CD4-positive, alpha-beta T cell treated with Interleukin-4 for 4 hours (primary cell): ENCODE data around the gene CFAP70.
A peak's percentile ranks its signal among the peaks of the same experiment; 100 is the strongest.
"Not testable (repeated sequence)": the region's sequence is repeated elsewhere in the genome, so short reads cannot be mapped to it uniquely, and the experiment has no call there.

ENCODE experiments used
- DNase-seq: peaks from one replicate; pipeline ENCODE4 v3.0.0-alpha.2; 2020

CFAP70 gene

DNA sequence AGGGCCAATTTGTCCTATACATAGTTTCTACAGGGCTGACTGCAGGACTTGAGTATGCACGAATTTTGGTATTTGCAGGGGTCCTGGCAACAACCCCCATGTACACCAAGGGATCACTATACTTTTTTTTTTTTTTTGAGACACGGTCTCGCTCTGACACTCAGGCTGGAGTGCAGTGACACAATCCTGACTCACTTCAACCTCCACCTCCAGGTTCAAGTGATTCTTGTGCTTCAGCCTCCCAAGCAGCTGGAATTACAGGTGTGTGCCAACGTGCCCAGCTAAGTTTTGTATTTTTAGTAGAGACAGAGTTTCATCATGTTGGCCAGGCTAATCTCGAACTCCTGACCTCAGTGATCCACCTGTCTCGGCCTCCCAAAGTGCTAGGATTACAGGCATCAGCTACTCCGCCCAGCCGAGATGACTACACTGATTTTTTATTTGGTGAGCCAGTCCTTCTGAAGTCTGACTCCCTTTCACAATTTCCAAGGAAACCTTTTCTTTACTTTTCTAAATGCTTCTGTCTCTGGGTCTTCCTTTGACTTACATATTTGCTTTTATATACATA is 19.8 kb downstream of the CFAP70 start:
- no peak for DNase-seq

DNA sequence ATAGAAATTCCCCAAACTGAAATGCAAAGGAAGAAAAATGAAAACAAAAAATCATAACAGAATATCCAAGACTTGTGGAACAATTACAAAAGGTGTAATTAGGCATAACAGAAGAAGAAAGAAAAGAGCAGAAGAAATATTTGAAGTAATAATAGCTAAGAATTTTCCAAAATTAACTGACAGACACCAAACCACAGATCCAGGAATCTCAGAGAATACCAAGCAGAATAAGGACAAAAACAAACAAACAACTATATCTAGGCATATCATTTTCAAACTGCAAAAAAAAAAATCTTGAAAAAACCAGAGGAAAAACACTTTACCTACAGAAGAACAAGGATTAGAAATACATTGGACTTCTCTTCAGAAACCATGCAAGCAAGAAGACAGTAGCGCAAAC is 25.5 kb downstream of the CFAP70 start:
- no peak for DNase-seq

DNA sequence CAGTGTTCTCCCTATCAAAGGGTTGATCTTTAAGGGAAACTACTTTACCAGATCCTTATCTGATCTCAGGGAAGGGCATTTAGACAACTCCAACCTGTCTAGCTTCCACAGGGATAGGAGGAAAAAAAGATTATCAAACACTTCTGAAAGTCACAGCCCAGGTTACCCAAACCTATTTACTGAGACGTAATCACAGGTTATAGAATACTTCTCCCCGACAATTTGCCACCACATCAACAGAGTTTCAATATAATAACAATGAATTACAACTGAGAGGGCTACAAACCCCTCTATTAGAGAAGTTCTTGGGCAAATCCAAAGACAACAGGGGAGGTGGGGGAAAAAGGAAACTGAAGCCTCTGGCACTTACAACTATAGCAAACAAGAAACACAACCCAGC is 26.3 kb downstream of the CFAP70 start:
- DNase-seq, result no peak

DNA sequence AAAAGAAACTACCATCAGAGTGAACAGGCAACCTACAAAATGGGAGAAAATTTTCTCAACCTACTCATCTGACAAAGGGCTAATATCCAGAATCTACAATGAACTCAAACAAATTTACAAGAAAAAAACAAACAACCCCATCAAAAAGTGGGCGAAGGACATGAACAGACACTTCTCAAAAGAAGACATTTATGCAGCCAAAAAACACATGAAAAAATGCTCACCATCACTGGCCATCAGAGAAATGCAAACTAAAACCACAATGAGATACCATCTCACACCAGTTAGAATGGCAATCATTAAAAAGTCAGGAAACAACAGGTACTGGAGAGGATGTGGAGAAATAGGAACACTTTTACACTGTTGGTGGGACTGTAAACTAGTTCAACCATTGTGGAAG is 30.1 kb downstream of the CFAP70 start:
- DNase-seq, result not testable (repeated sequence)

DNA sequence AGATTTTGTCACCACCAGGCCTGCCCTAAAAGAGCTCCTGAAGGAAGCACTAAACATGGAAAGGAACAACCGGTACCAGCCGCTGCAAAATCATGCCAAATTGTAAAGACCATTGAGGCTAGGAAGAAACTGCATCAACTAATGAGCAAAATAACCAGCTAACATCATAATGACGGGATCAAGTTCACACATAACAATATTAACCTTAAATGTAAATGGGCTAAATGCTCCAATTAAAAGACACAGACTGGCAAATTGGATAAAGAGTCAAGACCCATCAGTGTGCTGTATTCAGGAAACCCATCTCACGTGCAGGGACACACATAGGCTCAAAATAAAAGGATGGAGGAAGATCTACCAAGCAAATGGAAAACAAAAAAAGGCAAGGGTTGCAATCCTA is 33.4 kb downstream of the CFAP70 start:
- DNase-seq, result not testable (repeated sequence)

DNA sequence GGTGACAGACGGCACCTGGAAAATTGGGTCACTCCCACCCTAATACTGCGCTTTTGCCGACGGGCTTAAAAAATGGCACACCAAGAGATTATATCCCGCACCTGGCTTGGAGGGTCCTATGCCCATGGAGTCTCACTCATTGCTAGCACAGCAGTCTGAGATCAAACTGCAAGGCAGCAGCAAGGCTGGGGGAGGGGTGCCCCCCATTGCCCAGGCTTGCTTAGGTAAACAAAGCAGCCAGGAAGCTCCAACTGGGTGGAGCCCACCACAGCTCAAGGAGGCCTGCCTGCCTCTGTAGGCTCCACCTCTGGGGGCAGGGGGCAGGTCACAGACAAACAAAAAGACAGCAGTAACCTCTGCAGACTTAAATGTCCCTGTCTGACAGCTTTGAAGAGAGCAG is 35.1 kb downstream of the CFAP70 start:
- not testable (repeated sequence) for DNase-seq

DNA sequence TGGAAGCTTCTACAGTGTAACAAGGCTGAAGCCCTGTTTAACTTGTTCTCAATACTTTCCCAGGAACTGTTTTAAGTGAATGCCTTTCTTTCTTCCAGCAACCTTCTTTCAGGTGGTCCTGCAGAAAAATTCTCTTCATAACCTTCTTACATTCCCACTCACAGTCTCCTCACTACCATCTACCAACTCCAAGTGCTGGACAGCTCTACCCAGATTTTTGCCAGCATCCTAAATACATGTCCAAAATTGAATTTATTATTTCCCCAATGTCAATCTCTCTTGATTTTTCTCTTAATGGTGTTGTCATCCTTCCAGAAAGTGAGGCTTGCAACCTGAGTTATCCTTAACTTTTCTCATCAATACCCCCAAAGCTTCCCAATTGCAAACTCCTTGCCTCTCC is 48.2 kb downstream of the CFAP70 start:
- DNase-seq, result no peak

DNA sequence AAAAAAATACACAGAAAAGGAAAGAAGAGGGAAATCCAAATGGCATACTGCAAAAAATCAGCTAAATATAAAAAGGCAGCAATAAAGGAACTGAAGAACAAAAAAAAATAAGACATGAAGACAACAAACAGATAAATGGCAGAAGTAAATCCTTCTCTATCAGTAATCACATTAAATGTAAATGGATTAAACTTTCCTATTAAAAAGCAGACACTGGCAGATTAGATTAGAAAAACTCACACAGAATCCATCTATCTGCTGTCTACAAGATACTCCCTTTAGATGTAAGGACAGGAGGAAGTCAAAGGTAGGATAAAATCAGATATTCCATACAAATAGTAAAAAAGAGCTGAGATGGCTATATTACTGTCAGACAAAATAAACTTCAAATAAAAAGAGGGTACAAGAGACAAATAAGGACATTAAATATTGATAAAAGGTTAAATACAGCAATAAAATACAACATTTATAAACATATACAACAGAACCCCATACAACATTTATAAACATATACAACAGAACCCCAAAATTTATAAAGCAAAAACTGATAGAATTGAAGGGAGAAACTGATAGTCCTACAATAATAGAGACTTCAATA is 51.4 kb downstream of the CFAP70 start:
- DNase-seq, result no peak

DNA sequence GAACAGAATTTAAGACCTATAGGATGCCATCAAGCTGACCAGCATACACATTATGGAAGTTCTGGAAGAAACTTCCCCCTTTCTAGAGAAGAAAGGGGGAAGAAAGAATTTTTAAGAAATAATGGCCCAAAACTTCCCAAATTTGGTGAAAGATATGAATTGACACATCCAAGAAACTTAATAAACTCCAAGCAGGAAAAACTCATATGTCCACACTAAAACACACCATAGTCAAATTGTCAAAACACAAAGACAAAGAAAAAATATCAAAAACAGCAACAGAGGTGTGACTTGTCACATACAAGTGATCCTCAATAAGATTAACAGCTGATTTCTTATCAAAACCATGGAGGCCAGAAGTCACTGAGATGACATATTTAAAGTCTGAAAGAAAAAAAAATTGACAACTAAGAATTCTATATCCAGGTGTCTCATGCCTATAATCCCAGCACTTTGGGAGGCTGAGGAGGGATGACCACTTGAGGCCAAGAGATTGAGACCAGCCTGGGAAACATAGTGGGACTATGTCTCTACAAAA is 52.4 kb downstream of the CFAP70 start:
- DNase-seq, result no peak

DNA sequence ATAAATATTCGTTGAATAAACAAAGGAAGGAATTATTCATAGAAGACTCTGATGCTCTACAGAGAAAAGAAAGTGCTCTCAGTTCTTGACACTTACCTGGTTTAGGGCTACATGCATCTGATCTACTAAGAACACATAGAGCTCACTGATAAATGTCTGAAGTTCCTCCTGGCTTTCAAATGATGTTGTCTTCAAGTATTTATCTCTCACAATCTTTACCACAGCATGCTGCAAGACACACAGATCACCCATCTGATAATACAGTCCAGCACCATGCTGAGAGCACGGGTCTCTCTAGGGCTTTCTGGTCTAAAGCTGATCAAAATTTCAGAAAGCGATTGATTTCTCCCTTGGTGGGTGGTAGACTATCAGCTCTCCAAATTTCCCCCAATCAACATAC is 61.7 kb downstream of the CFAP70 start:
- DNase-seq, result peak; percentile 1

DNA sequence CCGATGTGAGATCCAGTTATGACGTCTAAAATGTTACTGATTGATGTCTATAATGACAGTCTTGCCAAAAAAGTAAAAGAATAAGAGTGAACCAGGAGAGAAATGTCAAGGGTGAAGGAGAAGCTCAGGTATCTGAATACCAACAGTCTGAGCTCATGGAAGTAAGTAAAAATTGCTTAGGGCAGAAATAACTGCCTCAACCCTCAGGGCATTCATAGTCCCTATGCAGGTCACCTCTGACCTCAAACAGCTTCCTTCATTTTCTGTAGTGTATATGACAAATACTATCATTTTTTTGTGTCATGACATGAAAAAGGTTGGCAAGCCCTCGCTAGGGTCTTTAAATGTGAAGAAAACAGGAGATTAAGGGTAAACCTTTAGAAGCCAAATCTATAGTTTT is 65.2 kb downstream of the CFAP70 start:
- no peak for DNase-seq

DNA sequence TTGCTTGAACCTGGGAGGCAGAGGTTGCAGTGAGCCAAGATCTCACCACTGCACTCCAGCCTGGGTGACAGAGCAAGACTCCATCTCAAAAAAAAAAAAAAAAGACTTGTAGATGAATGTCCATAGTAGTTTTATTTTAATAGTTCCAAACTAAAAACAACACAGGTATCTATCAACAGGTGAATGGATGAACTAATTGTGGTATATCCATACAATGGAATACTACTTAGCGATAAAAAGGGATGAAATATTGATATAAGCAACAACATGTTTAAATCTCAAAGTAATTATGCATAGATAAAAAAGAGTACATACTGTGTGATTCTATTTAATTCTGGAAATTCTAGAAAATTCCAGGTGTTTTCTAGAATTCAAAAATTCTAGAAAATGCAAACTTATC is 68.7 kb downstream of the CFAP70 start:
- DNase-seq, result no peak

DNA sequence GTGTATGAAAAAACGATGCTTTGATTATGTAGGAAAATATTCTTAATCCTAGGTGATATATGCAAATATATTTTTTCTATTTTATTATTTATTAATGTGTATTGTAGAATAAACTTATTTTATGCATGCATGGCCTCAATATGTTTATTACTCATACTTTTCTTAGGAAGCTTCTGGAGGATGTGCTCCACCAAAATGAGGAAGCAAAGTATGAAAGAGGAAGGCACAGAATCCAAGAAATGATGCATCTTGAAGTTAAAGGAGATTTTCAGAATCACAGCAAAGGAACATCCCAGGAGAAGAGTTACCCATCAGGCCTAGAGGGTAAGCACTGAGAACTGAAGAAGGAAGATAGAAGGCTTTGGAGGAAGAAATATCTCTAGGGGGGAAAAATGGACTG is 71.2 kb downstream of the CFAP70 start:
- DNase-seq, result no peak

DNA sequence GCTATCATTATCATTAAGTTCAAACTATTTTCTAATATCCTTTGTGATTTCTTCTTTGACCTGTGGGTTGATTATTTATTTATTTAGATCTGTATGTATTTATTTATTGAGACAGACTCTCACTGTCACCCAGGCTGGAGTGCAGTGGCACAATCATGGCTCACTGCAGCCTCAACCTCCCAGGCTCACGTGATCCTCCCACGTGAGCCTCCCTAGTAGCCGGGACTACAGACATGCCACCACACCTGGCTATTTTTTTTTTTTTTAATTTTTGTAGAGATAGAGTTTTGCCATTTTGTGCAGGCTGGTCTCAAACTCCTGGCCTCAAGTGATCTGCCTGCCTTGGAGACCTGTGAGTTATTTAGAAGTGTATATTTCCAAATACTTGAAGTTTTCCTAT is 77.6 kb downstream of the CFAP70 start:
- DNase-seq, result no peak

DNA sequence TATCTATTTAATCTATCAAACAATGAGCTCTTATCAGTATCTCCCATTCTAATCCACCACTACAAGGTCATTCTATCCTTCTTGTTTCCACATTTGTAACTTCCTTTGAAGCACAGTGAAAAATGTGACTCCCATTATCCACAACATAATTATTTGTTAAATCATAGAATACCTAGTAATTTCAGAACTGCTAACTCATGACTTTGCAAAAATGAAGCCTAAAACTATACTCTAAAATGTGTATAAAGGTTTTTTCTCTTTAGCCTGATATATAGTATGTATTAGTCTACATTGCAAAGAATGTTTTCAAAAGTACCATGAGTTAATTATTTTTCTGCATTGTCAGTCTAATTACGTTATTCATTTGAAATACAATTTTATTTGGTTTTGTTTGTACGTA is 94.2 kb downstream of the CFAP70 start:
- no peak for DNase-seq

DNA sequence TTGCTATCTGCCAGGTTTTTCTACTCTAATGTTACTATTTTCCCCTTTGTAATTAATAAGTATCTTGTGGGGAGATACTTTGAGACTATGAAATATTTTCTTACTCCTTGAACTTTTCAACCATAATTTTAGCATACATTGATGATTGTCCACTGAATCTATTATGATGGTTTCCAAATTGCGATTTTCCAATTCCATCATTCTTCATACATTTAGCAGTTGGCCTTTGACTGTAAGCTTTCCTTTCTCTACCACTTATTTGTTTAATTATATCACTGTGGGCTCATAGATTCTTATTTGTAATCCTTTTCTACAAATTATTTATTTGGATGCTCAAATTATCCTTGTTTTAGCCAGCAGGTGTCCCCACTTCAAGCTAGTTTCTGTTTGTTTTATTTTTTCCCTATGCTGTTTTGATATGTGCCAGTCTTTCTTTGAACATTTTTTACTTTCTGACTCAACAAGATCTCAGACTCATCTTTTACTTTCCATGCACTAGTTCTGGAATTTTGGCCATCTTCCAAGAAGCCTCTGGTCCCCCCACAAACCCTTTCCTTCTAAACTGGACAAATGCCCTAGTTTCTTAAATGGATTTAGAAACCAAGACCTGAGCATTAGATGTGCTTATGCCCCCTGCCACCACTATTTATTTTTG is 94.8 kb downstream of the CFAP70 start:
- DNase-seq, result peak; percentile 29

DNA sequence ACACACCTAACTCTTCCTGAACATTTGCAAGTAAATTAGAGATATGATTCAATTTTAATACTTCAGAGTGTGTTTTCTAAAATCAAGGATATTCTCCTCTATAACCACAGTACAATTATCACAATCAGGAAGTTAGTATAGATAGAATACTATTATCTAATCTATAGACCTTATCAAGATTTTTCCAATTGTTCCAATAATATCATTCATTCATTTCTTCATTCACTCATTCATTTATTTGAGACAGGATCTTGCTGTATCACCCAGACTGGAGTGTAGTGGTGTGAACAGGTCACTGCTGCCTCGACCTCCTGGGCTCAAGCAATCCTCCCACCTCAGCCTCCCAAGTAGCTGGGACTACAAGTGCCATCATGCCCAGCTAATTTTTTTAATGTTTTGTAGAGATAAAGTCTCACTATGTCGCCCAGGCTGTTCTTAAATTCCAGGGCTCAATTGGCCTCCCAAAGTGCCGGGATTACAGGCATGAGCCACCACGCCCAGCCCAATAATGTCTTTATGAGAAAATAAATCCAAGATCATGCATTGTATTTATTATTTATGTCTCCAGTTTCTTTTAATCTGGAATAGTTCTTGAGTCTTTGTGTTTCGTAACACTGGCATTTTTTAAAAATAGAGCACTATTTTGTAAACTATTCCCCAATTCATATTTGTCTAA is 95.6 kb downstream of the CFAP70 start:
- DNase-seq, result no peak

DNA sequence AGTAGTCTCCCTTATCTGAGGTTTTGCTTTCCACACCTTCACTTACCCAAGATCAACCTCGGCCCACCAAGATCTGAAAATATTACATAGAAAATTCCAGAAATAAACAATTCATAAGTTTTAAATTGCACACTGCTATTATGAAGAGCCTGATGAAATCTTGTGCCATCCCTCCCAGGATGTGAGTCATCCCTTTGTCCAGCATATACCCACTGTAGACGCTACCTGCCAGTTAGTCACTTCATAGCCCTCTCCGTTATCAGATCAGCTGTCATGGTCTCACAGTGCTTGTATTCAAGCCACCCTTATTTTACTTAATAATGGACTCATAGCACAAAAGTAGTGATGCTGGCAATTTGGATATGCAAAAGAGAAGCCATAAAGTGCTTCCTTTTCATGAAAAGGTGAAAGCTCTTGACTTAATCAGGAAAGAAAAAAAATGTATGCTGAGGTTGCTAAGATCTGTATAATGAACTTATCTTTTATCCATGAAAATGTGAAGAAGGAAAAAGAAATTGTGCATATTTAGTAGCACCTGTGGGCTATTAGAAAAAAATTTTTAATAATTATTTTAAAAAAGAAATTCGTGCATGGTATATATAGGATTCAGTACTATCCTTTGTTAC is 96.4 kb downstream of the CFAP70 start:
- no peak for DNase-seq

DNA sequence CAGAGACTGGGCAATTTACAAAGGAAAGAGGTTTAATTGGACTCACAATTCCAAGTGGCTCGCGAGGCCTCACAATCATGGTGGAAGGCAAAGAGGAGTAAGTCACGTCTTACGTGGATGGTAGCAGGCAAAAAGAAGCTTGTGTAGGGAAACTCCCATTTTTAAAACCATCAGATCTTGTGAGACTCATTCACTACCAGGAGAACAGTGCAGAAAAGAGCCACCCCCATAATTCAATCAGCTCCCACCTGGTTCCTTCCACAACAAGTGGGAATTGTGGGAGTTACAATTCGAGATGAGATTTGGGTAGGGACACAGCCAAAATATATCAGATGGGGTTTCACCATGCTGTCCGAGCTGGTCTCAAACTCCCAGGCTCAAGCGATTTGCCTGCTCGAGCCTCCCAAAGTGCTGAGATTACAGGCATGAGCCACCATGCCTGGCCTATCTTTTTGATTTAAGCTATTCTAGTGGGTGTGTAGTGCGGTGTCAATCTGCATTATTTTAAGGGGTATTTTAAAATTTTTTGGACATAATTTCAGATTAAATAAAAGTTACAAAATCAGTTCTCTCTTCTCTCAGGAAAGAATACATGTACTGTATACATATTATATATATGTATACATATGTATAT is 97.2 kb downstream of the CFAP70 start:
- no peak for DNase-seq

DNA sequence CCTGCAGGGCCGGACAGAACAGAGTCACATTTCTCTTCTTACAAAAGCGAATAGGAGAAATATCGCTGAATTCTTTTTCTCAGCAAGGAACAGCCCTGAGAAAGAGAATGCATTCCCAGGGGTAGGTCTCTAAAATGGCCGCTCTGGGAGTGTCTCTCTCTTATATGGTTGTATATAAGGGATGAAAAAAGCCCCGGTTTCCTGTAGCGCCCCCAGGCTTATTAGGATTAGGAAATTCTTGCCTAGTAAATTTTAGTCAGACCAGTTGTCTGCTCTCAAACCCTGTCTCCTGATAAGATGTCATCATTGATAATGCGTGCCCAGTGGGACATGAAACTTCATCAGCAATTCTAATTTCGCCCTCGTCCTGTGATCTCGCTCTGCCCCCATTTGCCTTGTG is 100.1 kb downstream of the CFAP70 start:
- DNase-seq, result not testable (repeated sequence)

DNA sequence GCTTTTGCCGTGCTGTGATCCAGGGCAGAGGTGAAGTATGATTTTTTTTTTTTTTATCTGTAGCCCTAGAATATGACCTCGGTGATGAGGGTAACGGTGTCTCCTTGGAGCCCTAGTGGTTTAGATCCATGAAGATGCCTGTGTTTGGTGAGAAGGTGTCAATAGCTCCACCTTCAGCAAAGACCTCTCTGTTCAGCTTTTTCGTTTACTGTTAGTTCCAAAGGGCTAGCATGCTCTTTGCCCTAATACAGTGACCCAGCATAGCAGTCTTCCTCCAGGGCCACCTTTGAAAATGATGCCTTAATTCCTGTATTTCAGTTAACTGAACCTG is 105.5 kb downstream of the CFAP70 start:
- no peak for DNase-seq

DNA sequence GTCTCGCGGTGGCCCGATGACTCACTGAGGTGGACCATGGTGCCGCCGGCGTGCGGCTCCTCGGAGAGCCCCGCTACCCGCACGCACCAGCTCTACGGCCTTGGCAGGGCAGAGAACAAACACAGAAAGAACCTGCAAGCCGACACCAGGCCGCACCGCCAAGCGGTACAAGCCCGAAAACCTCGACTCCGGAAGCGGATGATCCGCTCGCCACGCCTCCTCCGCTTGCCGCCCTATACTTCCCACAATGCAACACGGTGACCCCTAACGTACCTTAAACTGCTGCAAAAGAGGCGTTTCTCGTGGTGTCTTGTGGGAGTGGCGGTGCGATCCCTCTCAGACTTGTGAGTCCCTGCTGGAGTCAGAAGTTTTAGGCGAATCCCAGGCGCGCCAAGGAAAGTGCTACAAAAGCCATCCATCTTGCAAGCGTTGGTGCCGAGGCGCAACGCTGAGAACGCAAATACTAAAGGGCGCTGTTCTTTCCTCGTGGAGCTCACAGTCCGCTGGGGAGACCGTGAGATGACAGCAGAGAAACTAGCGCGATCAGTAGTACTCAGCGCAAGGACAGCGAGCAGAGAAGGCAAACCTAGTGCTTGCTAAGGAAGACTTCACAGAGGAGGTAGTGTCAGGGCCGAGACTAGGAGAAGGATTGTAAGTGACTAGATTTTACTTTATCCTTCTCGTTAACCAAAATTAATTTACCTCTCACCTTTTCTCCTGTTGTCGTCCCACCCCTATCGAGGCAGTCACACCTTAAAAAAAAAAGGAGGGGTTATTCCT is 106.0 kb downstream of the CFAP70 start, which contains the start of gene MRPS16:
Gene MRPS16, minus strand, starts transcription at position 200 of the 780 bp plus-strand sequence. Its CDS starts 162 bp downstream, at position 38.
- DNase-seq, result peak; percentile 93
